NCI-H2107 (cell line): Measurements from ENCODE around the gene KIFC3.
"Not testable (repeated sequence)": the region's sequence is repeated elsewhere in the genome, so short reads cannot be mapped to it uniquely, and the experiment has no call there.

Experiments used
- DNase-seq: peaks from one replicate; lab custom pipeline; 2025; lab: John Stamatoyannopoulos, UW

KIFC3 gene

DNA sequence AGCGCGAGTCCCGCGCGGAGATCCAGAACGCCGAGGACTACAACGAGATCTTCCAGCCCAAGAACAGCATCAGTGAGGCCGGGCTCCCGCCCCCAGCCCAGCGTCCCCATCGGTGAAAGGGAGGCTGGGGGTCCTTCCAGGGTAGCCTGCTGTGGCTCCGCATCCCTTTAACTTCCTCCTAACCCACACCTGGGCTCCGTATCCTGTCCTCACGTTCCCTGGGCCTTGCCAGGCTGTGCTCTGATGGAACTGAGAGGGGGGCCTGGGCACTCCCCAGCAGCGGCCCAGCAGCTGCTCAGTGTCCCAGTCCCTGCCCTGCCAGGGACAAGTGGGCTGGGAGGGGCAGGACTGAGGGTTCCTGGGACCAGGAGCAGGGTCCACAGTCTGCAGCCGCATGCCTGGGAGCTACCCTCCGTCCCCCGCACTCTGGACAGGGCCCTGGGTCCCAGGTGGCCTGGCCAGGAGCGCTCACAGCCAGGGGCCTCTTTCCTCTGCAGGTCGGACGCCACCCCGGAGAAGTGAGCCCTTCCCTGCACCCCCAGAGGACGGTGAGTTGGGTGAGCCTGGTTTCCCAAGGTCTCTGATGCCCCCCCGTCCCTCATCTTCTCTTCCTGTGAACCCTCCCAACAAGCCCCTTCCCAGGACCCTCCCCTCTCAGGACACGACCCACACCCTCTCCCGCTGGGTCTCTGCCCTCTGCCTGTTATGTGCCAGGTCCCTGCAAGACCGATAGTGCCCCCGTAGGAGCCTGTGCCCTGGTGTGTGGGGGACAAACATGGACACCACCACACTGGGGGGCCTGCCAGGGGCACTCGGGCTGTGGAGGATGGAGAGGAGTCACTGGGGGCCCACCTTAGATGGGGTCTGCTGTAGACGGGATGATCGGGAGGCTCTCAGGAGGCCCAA, 48.6 kb downstream of the KIFC3 start:
- DNase-seq = no peak

DNA sequence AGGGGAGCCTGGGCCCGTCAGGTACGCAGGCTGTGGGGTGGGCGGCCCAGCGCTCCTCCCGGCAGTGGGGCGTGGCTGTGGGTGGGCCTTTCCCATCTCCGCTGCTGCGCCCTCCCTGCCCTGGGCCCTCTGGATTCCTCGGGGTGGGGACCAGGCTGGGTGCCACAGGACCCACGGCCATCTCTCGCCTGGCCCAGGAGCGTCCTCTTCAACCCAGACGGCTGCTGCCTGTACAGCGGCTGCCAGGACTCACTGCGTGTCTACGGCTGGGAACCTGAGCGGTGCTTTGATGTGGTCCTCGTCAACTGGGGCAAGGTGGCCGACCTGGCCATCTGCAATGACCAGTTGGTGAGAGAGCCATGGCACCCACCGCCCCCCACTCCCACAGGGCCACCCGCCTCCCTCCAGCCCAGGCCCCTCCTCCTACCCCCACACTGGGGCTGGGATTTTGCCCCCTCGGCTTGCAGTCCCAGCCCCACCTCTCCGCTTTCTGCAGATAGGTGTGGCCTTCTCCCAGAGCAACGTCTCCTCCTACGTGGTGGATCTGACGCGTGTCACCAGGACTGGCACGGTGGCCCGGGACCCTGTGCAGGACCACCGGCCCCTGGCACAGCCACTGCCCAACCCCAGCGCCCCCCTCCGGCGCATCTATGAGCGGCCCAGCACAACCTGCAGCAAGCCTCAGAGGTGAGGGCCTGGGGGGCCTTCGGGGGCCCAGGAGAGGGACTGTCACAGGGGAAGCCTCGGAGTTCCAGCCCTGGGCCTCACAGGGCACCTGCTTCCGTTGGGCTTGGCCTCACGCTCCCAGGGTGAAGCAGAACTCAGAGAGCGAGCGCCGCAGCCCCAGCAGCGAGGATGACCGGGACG, 49.5 kb downstream of the KIFC3 start:
- DNase-seq = no peak

DNA sequence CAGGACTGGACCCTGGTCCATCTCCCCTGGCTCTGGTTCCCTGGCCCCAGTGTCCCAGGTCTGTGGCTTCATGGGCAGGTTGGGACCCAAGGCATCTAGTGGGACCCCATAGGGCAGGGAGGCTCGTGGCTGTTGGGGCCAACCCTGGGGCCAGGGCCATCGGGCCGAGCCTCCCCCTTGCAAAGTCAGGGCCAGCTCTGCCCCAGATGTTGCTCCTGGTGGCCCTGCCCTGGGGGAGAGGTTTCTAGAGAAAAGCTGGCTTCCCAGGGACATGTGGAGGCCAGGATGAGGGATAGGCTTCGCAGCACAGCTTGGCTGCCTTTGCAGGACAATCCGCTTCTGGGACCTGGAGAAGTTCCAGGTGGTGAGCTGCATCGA, 50.1 kb downstream of the KIFC3 start:
- no peak for DNase-seq

DNA sequence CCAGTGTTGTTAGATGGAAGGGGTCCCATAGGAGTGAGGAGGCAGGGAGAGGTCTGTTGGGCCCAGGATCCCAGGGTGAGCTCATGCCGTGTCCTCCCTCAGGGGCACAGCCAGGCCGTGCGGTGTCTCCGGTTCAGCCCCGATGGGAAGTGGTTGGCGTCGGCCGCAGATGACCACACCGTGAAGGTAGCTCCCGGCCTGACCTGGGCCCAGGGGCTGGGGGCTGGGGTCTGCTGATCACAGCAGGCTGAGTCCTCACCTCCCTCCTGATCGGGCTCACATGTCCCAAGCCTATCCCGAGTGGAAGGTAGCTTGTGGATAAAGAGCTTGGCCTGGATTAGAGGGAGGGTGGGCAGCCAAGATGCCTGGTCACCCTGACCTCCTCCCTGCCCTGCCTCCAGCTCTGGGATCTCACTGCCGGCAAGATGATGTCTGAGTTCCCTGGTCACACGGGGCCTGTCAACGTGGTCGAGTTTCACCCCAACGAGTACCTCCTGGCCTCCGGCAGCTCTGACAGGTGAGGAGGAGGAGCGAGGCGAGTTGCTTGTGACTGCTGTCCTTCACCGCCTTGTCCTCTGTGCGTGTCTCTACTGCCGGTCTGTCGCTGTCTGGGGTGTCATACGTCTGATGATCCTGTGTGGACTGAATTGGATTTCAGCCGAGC, 50.6 kb downstream of the KIFC3 start:
- DNase-seq = no peak

DNA sequence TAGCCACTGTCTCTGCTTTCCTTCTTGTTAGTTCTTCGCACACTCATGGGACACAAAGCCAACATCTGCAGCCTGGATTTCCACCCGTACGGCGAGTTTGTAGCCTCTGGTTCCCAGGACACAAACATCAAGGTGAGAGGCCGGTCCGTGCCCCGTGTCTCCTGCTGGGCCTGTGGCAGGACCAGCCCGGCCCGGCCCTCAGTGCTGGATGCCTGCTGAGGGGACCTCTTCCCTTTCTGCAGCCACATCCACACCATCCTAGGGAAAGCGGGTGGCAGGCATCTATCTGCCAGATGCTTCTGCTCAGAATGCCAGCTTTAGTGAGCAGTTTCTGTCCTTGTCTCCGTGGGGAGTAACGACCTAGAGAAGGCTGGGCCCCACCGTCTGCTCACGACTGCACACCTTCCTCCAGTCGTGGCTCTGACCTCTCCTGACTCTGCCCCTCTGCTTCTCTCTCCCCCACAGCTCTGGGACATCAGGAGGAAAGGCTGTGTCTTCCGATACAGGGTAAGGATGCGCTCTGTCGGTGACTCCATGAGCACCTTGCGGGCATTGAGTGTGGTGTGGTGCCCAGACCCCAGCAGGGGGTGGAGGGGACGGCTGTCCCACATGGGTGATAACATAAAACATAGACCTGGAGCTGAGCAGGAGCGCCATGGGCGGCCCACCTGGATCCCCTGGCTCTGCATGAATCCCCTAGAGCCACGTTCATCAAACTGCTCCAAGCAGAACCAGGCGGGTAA, 51.3 kb downstream of the KIFC3 start:
- DNase-seq = no peak

DNA sequence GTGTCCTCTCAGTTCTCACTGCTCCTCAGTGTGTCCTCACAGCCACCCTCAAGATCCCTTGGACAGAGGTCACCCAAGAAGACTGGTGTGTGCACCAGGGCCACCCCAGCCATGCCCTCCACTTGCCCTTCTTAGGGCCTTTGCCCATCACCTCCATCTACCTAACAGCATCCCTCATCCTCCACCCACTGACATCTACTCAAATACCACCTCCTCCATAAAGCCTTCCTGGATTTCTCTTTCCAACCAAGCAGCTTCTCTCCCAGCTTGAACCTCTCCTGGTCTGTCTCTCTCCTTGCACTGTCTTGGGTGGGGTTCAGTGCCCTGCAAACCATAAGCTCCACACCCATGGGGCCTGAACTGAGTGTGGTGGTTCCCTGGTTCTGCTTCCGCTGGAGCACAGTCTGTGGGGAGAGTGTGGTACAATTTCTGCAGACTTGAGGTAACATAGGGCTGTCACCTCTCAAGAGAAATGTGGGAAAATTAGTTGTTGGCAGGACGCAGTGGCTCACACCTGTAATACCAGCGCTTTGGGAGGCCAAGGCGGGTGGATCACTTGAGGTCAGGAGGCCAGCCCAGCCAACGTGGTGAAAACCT, 52.3 kb downstream of the KIFC3 start:
- no peak for DNase-seq

DNA sequence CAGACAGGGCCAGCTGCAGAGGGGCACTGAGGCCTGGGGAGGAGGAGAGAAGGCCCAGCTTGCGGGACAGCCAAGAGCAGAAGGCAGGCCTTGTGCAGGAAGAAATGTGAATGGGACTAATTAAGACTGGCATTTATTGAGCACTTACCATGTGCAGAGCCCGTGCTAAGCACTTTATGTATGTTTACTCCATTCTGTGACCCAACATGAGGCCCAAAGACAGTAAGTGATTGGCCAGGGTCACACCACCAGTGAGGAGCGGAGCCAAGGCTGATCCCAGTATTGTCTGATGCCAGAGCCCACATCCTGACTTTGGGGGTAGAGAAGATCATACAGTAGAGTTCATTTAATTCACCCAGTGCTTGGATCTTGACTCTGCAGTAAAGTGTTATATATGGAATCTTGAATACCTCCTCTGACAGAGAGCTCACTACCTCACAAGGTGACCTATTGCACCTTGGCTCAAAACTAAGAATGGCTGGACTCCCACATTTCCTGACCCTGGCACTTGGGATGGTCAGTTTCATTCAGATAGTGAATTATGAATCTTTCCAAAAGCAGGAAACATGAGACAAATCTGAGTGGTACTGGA, 53.1 kb downstream of the KIFC3 start:
- DNase-seq = no peak

DNA sequence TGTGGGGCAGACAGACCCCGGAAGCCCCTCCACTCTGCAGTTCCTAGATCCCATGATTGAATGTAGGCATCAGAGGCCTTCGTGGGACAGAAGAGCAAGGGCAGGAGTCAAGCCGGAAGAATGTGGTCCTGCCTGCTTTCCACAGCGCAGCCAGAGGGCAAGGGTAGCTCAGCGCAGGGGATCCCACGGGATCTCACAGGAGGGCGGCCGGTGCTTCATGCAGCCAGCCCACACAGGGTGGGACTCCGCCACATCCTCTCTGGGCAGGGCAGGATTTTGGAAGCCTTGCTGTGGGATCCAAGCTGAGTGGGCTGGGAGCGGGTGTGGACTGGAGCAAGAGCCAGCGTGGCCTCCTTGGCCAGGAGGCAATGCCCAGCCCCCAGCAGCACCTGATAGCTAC, 53.7 kb downstream of the KIFC3 start:
- DNase-seq = no peak

DNA sequence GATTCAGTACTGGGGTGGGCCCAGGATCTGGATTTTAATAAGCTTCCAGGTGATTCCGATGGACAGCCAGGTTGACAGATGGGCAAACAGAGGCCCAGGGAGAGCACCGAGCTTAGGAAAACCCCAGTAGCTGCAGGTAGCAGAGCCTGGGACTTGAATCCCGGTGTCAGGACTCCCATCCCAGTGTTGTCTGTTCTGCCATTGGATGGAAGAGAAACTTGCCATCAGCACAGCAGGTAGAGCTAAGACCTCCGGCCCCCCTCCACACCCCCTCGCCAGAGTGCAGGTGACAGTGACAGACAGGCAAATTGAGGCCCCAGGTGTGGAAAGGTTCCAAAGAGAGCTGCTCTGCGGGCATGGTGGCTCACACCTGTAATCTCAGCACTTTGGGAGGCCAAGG, 54.3 kb downstream of the KIFC3 start:
- DNase-seq = no peak

DNA sequence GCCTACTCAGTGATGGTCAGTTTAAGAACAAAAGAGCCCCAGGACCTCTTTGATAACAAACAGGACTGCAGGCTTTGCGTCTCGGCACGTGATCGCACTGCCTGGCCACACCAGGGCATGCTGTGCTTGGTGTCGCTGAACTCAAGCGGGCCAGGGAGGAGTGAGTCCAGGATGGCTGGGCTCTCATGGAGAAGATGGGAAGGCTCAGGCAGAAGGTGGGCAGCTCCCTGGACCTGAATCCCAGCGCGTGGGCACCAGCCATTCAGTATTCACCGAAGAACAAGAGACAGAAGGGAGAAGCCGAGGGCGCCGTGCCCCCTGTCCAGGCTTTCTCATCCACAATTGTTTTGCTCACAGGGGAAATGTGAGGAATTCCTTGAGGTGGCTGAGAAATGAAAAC, 54.8 kb downstream of the KIFC3 start:
- no peak for DNase-seq

DNA sequence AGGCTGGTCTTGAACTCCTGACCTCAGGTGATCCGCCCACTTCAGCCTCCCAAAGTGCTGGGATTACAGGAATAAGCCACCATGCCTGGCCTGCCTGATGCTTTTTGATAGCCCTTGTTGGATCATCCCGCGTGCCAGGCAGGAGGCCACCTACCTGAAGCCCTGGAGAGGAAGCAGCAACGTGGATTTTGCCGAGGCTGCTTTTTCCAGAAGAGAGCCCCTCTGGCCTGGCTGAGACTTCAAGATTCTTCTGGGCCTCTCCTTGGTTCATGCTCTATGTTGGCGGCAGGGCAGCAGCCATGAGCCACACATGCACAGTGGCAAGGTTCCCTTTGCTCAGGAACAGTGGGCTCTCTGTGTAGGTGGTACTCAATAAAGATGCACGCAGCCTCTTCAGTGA, 55.2 kb downstream of the KIFC3 start:
- no peak for DNase-seq

DNA sequence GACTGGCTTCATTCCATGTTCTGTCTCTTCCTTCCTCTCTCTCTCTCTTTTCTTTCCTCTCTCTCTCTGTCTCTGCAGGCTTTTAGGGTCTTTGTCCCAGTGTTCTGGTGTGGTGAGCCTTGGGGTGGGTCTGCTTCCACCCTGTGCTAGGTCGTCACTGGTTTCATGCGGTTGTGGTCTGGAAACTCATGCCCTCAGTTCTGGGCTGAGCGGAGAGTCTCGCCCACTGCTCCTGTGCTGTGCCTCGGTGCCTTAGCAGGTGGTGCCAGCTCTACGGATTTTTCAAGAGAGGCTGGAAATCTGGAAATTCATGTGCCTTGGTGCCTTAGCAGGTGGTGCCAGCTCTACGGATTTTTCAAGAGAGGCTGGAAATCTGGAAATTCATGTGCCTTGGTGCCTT, 56.0 kb downstream of the KIFC3 start:
- DNase-seq = not testable (repeated sequence)

DNA sequence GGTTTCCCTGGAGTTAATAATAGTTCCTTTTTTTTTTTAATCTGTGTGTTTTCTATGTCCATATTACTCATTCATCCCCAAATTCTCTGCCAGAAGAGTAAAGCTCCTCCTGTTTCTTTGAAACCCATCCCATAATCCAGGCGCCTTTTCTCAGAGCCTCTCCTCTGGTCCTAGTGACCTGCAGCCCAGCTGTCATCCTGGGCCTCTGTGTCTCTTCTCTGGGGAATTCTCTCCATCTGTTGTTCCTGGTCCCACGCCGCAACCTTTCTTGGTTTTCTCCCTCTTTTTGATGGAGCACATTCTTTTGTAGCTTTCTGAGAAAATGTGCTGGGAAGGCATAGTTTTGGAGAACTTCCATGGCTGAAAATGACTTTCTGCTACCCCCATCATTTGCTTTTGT, 56.5 kb downstream of the KIFC3 start:
- no peak for DNase-seq

DNA sequence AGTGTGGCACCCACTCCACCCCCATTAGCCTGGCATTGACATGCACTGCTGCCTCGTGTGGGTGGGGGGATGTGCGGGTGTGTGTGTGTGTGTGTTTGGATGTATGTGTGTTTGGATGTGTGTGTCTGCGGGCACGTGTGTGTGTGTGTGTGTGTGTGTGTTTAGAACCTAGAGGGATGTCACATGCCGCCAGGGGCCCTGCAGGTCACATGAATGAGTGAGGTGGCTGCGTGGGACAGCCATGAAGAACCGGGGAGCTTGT, 57.7 kb downstream of the KIFC3 start:
- no peak for DNase-seq

DNA sequence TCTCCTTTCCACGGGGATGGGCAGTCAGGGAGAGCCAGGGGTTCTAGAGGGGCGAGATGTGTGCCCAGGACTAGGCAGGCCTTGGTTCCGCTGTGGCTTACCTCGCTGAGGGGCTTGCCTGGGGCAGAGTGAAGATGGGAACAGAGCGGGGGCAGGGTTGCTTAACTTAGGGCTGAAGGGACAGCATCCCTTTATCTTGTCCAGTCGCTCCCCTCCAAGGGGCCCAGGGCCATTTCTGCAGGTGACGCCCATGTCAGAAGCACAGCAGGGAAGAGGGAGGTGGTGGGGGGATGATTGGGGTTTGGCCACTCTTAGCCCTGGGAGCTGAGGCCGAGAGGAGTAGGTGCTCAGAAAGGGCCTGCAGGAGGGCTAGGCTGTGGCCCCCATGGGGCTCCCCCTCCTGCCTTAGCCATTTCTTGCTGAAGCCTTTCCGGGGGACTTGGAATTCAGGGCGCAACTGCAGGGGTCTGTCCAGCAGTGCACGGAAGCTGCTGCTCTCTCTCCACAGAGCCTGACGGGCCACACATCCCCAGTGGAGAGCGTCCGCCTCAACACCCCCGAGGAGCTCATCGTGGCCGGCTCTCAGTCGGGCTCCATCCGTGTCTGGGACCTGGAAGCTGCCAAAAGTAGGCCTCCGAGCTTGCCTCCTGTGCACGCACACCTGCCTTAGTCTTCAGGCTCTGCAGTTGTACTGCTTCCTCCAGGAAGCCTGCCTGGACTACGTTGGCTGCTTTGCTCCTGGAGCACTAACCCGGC, 58.2 kb downstream of the KIFC3 start:
- no peak for DNase-seq

DNA sequence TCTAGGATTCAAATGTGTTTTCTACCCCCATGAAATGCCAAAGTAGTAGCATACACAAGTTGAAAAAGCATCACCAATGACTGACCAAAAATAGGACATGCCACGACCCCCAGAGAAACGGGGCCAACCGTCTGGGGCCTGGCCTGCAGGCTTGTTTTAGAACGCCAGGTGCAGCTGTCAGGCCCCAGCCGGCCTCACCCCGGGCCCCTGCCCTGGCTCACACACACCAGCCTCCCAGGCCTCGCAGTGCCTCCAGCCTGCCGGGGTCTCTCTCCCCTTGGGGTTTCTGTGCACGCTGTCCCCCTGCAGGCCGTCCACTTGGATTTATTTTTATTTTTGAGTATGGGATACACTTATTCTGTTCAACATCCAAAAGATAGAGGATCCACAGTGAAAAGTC, 58.8 kb downstream of the KIFC3 start:
- DNase-seq = no peak

DNA sequence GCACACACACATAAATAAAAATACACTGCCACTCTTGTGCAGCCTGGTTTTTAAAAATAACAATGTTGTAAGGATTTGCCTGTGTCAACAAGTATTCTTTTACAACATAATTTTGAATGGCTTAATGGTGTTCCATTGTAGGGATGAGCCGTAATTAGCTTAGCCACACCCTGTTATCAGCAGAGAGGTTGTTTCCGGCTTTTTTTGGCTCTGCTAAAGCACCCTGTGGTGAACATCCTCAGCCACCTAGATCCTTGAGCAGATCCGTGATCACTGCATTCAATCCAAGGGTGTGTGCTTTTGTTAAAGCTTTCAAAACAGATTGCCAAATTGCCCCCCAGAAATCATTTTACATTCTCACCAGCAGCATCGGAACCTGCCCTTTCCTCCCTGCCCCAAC, 59.7 kb downstream of the KIFC3 start:
- DNase-seq = no peak

DNA sequence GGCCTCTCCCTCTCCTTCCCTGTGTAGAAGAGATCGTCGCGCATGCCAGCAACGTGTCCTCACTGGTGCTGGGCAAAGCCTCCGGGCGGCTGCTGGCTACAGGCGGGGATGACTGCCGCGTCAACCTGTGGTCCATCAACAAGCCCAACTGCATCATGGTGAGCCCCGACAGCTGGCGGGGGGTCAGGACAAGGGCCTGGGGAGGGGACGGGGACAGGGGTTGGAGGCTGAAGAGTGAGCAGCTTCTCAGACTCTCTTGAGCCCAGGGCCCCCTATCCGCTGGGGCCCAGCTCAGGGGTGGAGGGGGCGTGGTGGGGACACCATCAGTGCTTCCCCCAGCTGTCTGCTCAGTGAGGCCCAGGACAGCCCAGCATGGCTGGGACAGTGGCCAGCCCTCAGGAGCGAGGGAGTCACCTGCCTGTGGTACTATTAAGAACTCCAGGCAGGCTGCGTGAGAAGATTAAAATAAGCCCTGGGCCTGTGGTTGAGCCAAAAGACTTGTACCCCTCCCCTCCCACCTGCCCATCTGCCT, 60.6 kb downstream of the KIFC3 start:
- no peak for DNase-seq

DNA sequence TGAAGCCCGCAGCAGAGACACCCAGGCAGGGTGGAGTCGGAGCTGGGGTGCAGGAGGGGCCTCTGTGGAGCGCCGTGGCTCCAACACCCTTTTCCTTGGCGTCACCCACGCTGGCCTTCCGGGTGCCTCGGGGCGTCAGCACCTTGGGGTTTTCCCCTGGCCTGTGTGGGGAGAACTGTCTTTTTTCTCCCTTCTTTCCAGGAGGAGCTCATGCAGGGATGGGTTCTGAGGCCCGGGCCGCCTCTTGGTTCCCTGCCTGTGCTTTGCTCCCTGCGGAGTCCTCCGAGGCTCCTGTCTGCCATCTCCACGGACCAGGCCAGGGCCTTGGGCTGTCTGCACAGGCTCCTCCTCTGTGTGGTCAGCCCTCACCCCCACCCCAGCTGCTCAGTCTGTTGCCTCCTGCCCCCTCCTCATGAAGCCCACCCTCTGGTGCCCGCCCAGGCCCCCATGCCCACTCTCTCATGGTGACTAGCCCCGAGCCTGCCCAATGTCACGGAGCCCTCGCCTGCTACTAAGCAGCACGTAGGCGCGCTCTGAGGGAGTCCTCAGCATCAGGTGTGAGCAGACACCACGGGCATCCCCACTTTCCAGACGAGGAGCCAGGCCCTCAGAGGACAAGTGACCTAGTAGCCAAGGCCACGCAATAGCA, 61.7 kb downstream of the KIFC3 start:
- DNase-seq = no peak
